GM21737 (cell line): ENCODE results near the gene GPBP1L1.
"Not testable (repeated sequence)": the region's sequence is repeated elsewhere in the genome, so short reads cannot be mapped to it uniquely, and the experiment has no call there.

Experiments
- ATAC-seq: cut with Tn5 transposase; IDR thresholded peaks from one replicate; pipeline ENCODE4 v1.9.1; 2021; ENCODE audit warnings: mild to moderate bottlenecking, moderate library complexity; ENCODE audit not compliant: unreplicated experiment

The GPBP1L1 gene

GRCh38 chr1:45604239-45604638, 82.1 kb downstream of the GPBP1L1 start:
- ATAC-seq, result no peak

- ATAC-seq, result not testable (repeated sequence)
Measured at GRCh38 chr1:45596765-45597164, 89.6 kb downstream of the GPBP1L1 start.

- no peak for ATAC-seq
Measured at GRCh38 chr1:45594412-45594811, 91.9 kb downstream of the GPBP1L1 start.

- ATAC-seq, result no peak
Measured at GRCh38 chr1:45589861-45590260, 96.5 kb downstream of the GPBP1L1 start.

GRCh38 chr1:45586769-45587168, 99.6 kb downstream of the GPBP1L1 start:
- ATAC-seq, result no peak

GRCh38 chr1:45585496-45586075, 100.7 kb downstream of the GPBP1L1 start:
- ATAC-seq, result no peak

GRCh38 chr1:45585110-45585426, 101.3 kb downstream of the GPBP1L1 start:
- ATAC-seq, result no peak

GRCh38 chr1:45584351-45585109, 101.8 kb downstream of the GPBP1L1 start:
- peak; percentile 38 for ATAC-seq

GRCh38 chr1:45583666-45584350, 102.5 kb downstream of the GPBP1L1 start, which contains the start of gene NASP:
TSS of gene NASP (plus strand) at chr1:45584041. CDS start at chr1:45584147, 106 bp downstream.
- peak; percentile 49 for ATAC-seq

- peak; percentile 66 for ATAC-seq
Measured at GRCh38 chr1:45583264-45583665, 103.1 kb downstream of the GPBP1L1 start.
